DMS 273 treated with DMSO at 0.1 percent for 48 hours (cell line): Measurements from ENCODE around the gene C10orf90.

Source experiments
- DNase-seq: peaks from one replicate; lab custom pipeline; 2025; lab: John Stamatoyannopoulos, UW

The C10orf90 gene

GRCh38 chr10:126500866-126501265, 169.6 kb downstream of the C10orf90 start:
- no peak for DNase-seq

DNA sequence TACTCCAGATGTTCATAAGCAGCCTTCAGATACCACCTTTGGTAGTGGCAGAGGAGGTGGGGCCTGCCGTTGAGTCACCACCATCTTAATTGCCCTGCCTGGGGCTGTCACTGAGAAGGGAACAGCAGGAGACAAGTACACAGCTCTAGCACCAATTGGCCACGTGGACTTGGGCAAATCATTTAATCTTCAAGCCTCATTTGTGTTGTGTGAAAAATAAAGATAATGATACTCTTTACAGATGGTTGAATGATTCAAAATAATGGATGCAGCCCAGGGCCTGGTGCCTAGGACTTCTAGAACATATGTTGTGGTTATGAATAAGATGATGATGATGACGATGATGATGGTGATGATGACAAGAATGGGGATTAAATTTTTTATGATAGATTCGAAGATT, 170.3 kb downstream of the C10orf90 start:
- DNase-seq, result no peak

GRCh38 chr10:126499744-126500143, 170.7 kb downstream of the C10orf90 start:
- DNase-seq, result no peak

- no peak for DNase-seq
Measured at GRCh38 chr10:126497672-126498071, 172.8 kb downstream of the C10orf90 start.

GRCh38 chr10:126496771-126497545, 173.5 kb downstream of the C10orf90 start:
- no peak for DNase-seq

GRCh38 chr10:126491476-126491875, 179.0 kb downstream of the C10orf90 start:
- no peak for DNase-seq

GRCh38 chr10:126481181-126481580, 189.3 kb downstream of the C10orf90 start:
- DNase-seq, result no peak

DNA sequence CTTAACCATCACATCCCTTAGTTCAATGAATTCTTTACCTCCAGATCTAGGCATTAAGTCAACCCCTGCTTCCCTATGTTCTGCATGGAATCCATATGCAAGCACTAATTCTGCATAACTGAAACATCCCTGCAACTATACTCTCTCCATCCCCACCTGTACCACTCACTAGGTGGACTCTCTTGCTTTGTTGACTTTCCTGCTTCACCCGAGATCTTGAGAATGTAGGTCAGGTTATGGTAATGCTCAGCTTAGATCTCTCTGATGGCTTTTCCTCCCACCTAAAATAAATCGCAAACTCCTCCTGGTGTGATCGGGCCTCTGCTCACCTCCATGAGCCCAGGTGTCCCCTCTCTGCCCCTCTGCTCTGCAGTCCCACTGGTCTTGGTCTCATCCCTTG, 189.8 kb downstream of the C10orf90 start:
- DNase-seq, result no peak

DNA sequence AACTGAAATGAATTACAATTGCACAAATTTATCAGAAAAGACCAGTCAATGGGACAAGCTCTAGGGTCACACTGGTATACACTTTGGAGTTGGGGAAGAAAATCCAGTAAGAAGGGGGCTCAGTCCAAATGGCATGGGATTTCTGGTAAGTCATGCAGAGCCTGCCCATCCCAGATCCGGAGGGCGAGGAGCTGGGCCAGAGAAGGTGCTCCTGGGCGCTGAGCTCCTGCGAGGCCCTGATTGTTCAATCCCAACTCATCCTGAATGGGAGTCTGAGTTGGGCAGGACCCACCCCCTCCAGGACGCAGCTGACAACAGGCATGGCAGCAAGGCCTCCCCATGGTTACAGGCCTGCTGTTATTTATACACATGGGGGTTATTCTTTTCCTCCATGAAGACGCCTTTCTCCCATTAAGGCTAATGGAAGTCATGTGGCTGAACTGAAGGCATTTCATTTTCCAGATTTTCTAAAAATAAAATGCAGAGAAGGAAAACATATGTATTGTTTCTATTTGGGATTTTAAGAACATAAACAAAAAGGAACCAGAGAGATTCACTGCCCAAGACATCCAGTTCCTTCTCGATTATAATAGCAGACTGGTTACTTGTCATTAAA, 191.1 kb downstream of the C10orf90 start:
- DNase-seq, result no peak

- no peak for DNase-seq
Measured at GRCh38 chr10:126478546-126478945, 191.9 kb downstream of the C10orf90 start.

- DNase-seq, result no peak
Measured at GRCh38 chr10:126476246-126476645, 194.2 kb downstream of the C10orf90 start.

- no peak for DNase-seq
Measured at GRCh38 chr10:126475074-126475691, 195.3 kb downstream of the C10orf90 start.

- no peak for DNase-seq
Measured at GRCh38 chr10:126474031-126474430, 196.5 kb downstream of the C10orf90 start.

DNA sequence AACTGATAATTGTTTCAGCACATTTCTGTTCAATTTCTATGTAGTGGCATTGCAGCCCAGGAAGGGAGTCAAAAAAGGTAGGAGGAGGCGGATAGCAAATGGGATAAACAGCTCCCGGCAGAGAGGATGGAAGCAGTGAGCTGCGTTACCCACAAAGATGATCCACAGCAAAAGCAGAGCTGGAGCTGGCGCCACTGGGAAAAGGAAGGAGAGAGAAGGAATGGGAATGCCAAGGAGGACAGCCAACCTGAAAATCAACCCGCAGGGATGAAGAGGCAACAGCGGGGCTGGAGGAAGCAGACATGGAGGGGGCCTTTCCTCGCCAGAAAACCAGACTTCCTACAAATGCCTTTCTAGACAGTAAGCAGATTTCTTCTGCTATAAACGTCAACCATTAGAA, 199.5 kb downstream of the C10orf90 start:
- DNase-seq, result no peak

DNA sequence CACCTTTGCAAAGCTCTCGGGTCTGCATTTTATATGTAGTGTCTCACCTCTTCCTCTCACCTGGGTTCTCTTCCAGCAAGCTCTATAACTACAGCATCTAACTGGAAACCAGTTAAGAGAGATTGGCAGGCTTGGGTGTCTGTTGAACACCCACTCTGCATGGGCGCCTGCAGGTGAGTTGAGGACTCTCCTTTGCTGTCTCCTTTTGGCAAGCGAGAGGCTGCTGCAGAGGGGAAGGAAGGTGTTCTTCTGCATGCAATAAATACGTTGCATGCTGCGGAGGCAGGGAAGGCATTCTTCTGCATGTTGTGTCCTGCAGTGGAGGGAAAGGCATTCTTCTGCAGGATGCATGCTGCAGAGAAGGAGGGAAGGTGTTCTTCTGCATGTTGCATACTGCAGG, 200.8 kb downstream of the C10orf90 start:
- DNase-seq, result no peak

- DNase-seq, result no peak
Measured at GRCh38 chr10:126468876-126469643, 201.4 kb downstream of the C10orf90 start.

- DNase-seq, result no peak
Measured at GRCh38 chr10:126468467-126468866, 202.0 kb downstream of the C10orf90 start.

DNA sequence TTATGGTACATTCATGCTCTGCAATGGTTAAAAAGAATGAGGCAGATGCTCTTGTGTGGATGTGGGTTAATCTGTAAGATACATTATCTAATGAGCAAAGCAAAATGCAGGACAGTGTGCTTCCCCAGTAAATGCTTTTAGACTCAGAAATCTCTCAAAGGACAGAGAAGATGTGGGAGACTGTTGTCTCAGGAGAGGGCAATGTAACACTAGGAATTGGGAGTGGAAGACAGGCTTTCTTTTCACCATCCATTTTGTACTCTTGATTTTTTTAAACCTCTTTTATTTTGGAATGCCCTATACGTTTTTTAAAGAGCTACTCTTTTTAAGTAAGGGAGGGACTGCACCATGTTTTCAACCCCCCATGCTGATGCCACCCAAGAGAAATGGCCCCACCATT, 204.7 kb downstream of the C10orf90 start:
- DNase-seq, result no peak

DNA sequence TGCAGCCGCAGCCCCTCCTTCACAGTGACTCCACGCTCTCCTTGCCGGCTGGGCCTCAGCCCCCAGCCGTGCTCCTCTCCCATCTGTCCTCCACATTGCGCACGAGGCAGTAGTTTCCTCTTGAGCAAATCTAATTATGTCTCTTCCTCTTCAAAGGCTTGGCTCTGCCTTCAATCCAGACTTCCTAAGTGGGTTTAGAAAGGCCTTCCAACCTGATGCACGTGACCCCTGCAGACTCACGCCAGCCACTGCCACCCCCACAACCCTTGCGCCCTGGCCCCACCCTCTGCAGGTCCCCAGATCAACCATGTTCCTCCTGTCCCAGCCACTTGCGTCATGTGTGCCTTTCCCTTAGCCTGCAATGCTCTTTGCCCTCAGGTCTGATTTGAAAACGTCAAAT, 207.2 kb downstream of the C10orf90 start:
- DNase-seq, result no peak

GRCh38 chr10:126461289-126461940, 209.1 kb downstream of the C10orf90 start:
- no peak for DNase-seq

- no peak for DNase-seq
Measured at GRCh38 chr10:126459878-126460481, 210.5 kb downstream of the C10orf90 start.
